MCF 10A (cell line): ENCODE data around the gene NAV3. TPM values are rescaled to one million over a fixed set of nuclear protein-coding genes. Genes with fewer than 3 reads are reported as not detected.

ENCODE experiments used
- BruUV-seq: library from RNA; stranded (reverse); fragments of 400-500 nt; replicated peaks from 2 replicates; lab custom pipeline; 2021; lab: Mats Ljungman, UMichigan
- CTCF ChIA-PET: fragments of 300-600 bp; sonication (Branson Sonifier 250); formaldehyde crosslinking; extraction: SDS; loops from one replicate; lab custom pipeline; 2021; ENCODE audit warnings: antibody characterized with exemption, inconsistent platforms; lab: Yijun Ruan, JAX
- POLR2A ChIA-PET: fragments of 300-600, 350-650 bp; sonication (Branson Sonifier 250); formaldehyde crosslinking; extraction: SDS; loops from one replicate; lab custom pipeline; 2020; ENCODE audit warnings: antibody characterized with exemption, inconsistent platforms; lab: Yijun Ruan, JAX
- DNase-seq: peaks from one replicate; pipeline ENCODE4 v3.0.0-alpha.2; 2018; ENCODE audit not compliant: unreplicated experiment
- H3K27ac Mint-ChIP-seq: one replicate; pipeline ENCODE4 v1.8.0; 2022; ENCODE audit warnings: mild to moderate bottlenecking, low read depth, mixed read lengths; ENCODE audit not compliant: unreplicated experiment
- H3K27me3 Mint-ChIP-seq: one replicate; pipeline ENCODE4 v1.8.0; 2022; ENCODE audit warnings: mixed read lengths; ENCODE audit not compliant: insufficient read depth, unreplicated experiment
- H3K36me3 Mint-ChIP-seq: one replicate; pipeline ENCODE4 v1.8.0; 2022; ENCODE audit warnings: mild to moderate bottlenecking, moderate library complexity, mixed read lengths; ENCODE audit not compliant: insufficient read depth, unreplicated experiment
- H3K4me1 Mint-ChIP-seq: one replicate; pipeline ENCODE4 v1.8.0; 2022; ENCODE audit warnings: mixed read lengths; ENCODE audit not compliant: insufficient read depth, unreplicated experiment
- H3K4me3 Mint-ChIP-seq: one replicate; pipeline ENCODE4 v1.8.0; 2022; ENCODE audit warnings: mild to moderate bottlenecking, moderate library complexity, mixed read lengths; ENCODE audit not compliant: unreplicated experiment
- H3K9me3 Mint-ChIP-seq: one replicate; pipeline ENCODE4 v1.8.0; 2022; ENCODE audit warnings: mixed read lengths; ENCODE audit not compliant: unreplicated experiment
- intact Hi-C: fragments of 100-400 bp; cut with micrococcal nuclease; formaldehyde crosslinking; loops from 2 replicates; pipeline ENCODE4 v1.14.1; 2022
- total RNA-seq: library from RNA; stranded (reverse); gene quantifications from 2 replicates; pipeline ENCODE4 v1.2.3, GENCODE V29; 2022
- TF ChIP-seq, protein P1 (sequence below): fragments of 200-600 bp; IDR thresholded peaks from one replicate; pipeline ENCODE4 v1.8.0; 2022; ENCODE audit warnings: antibody characterized with exemption, mild to moderate bottlenecking; ENCODE audit not compliant: unreplicated experiment

Gene NAV3
- total RNA-seq, 1 experiment from 2014 or later: 7.1 TPM

- intact Hi-C loops: no loop called here
- no peaks in the 10 kb centered on the region for H3K36me3 Mint-ChIP-seq
- no peaks in the 10 kb centered on the region for H3K4me1 Mint-ChIP-seq
- TF ChIP-seq, protein P1, sequence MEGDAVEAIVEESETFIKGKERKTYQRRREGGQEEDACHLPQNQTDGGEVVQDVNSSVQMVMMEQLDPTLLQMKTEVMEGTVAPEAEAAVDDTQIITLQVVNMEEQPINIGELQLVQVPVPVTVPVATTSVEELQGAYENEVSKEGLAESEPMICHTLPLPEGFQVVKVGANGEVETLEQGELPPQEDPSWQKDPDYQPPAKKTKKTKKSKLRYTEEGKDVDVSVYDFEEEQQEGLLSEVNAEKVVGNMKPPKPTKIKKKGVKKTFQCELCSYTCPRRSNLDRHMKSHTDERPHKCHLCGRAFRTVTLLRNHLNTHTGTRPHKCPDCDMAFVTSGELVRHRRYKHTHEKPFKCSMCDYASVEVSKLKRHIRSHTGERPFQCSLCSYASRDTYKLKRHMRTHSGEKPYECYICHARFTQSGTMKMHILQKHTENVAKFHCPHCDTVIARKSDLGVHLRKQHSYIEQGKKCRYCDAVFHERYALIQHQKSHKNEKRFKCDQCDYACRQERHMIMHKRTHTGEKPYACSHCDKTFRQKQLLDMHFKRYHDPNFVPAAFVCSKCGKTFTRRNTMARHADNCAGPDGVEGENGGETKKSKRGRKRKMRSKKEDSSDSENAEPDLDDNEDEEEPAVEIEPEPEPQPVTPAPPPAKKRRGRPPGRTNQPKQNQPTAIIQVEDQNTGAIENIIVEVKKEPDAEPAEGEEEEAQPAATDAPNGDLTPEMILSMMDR: no peak
- BruUV-seq: no TSS peak
- H3K27me3 Mint-ChIP-seq: no peaks in the 10 kb centered on the region
- ChIA-PET POLR2A (no interaction called here), CTCF (no interaction called here)
- no peak overlapping the region for H3K27ac Mint-ChIP-seq
- no peak overlapping the region for H3K4me3 Mint-ChIP-seq
- DNase-seq: no peak
- no peaks in the 10 kb centered on the region for H3K9me3 Mint-ChIP-seq
Measured at GRCh38 chr12:77786675-77787074, 44.0 kb upstream of the NAV3 start.

GRCh38 chr12:77788231-77789168 is 42.2 kb upstream of the NAV3 start:
- ChIA-PET CTCF (interaction anchor here (0.6 kb wide), 1 partner anchor 778 kb away, joined by 3 read pairs; no protein-coding TSS in a partner anchor), POLR2A (no interaction called here)
- no TSS peak for BruUV-seq
- Mint-ChIP-seq H3K4me3 (no peak overlapping the region), H3K27ac (no peak overlapping the region), H3K36me3 (no peaks in the 10 kb centered on the region), H3K9me3 (no peaks in the 10 kb centered on the region), H3K27me3 (no peaks in the 10 kb centered on the region), H3K4me1 (no peaks in the 10 kb centered on the region)
- TF ChIP-seq, protein P1: no peak
- intact Hi-C loops: no loop called here
- DNase-seq: no peak

GRCh38 chr12:77795699-77796098 is 35.0 kb upstream of the NAV3 start:
- Mint-ChIP-seq H3K4me1 (peaks cover 6% of the 10 kb centered on the region), H3K27ac (no peak overlapping the region), H3K36me3 (peaks cover 6% of the 10 kb centered on the region), H3K9me3 (no peaks in the 10 kb centered on the region), H3K4me3 (no peak overlapping the region), H3K27me3 (no peaks in the 10 kb centered on the region)
- TF ChIP-seq, protein P1: no peak
- DNase-seq: peak; percentile 9
- no TSS peak for BruUV-seq
- CTCF ChIA-PET: interaction anchor here (0.5 kb wide), 1 partner anchor 411 kb away, joined by 3 read pairs; no protein-coding TSS in a partner anchor
- intact Hi-C loops: no loop called here
- POLR2A ChIA-PET: no interaction called here

DNA sequence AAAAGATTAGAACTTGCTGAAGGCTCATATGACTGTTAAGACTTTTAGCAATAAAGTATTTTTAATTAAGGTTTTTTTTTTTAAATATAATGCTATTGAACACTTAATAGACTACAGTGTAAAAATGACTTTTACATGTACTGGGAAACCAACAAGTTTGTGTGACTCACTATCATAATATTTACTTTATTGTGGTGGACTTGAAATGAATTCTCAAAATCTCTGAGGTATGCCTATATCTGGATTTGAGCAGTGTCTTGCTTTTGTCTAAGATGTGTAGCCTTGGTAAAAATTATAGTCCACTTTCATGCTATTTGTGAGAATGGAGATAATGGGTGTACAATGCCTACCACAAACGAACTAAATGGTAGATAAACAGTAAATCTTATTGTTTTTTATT is 33.9 kb upstream of the NAV3 start:
- TF ChIP-seq, protein P1: no peak
- peaks cover 6% of the 10 kb centered on the region for H3K36me3 Mint-ChIP-seq
- CTCF ChIA-PET: no interaction called here
- no peaks in the 10 kb centered on the region for H3K27me3 Mint-ChIP-seq
- peaks cover 6% of the 10 kb centered on the region for H3K4me1 Mint-ChIP-seq
- no TSS peak for BruUV-seq
- intact Hi-C loops: no loop called here
- peak; percentile 36 for DNase-seq
- no peak overlapping the region for H3K4me3 Mint-ChIP-seq
- H3K27ac Mint-ChIP-seq: no peak overlapping the region
- POLR2A ChIA-PET: no interaction called here
- no peaks in the 10 kb centered on the region for H3K9me3 Mint-ChIP-seq
